H1 (cell line): ENCODE measurements around the gene TRIM14. TPM values are rescaled to one million over a fixed set of nuclear protein-coding genes. Genes with fewer than 3 reads are reported as not detected.

Source experiments
- CTCF ChIA-PET: fragments of 300-600 bp; sonication (Branson Sonifier 250); formaldehyde crosslinking; loops from one replicate; lab custom pipeline; 2021; ENCODE audit not compliant: partially characterized antibody; lab: Charles Lee
- POLR2A ChIA-PET: fragments of 300-600 bp; sonication (Branson Sonifier 250); formaldehyde crosslinking; loops from one replicate; lab custom pipeline; 2021; ENCODE audit warnings: inconsistent platforms; ENCODE audit not compliant: partially characterized antibody; lab: Charles Lee
- DNase-seq, 2 experiments: peaks; one replicate each; pipeline versions ENCODE4 v3.0.0 to v3.0.0-alpha.2; 2010 to 2022; ENCODE audit warnings: low spot score in 2 of 2, low read depth in 1 of 2, mixed read lengths in 1 of 2
- FAIRE-seq: peaks from 2 replicates; lab custom pipeline; 2011; peaks lifted over from hg19 to GRCh38; lab: Jason Lieb, UNC
- H2AFZ ChIP-seq: 2 replicates; pipeline ENCODE4 v1.8.1; 2012; ENCODE audit warnings: low read length, inconsistent platforms
- H2AK5ac ChIP-seq: 2 replicates; pipeline ENCODE4 v1.6.1; 2013; ENCODE audit warnings: low read depth, low read length
- H2BK120ac ChIP-seq: replicated peaks from 2 replicates; pipeline ENCODE3; 2013; ENCODE audit warnings: low read depth, low read length, inconsistent platforms
- H2BK12ac ChIP-seq: 2 replicates; pipeline ENCODE4 v1.6.1; 2013; ENCODE audit warnings: low read depth, low read length
- H2BK15ac ChIP-seq: 2 replicates; pipeline ENCODE4 v1.6.1; 2013; ENCODE audit warnings: low read length
- H2BK20ac ChIP-seq: 2 replicates; pipeline ENCODE4 v1.6.1; 2013; ENCODE audit warnings: low read length
- H2BK5ac ChIP-seq: 2 replicates; pipeline ENCODE4 v1.6.1; 2013; ENCODE audit warnings: low read depth, low read length
- H3K14ac ChIP-seq: 2 replicates; pipeline ENCODE4 v1.6.1; 2013; ENCODE audit warnings: inconsistent platforms; ENCODE audit not compliant: insufficient read length
- H3K18ac ChIP-seq: 2 replicates; pipeline ENCODE4 v1.6.1; 2013; ENCODE audit warnings: low read length; ENCODE audit errors: extremely low read depth
- H3K23ac ChIP-seq: 2 replicates; pipeline ENCODE4 v1.6.1; 2013; ENCODE audit warnings: inconsistent platforms; ENCODE audit not compliant: insufficient read length
- H3K23me2 ChIP-seq: 2 replicates; pipeline ENCODE4 v1.6.1; 2013; ENCODE audit warnings: low read depth, low read length
- H3K27ac ChIP-seq: 2 replicates; pipeline ENCODE4 v1.6.1; 2011; ENCODE audit warnings: low read depth, low read length, inconsistent platforms
- H3K27me3 ChIP-seq, 4 experiments: replicated peaks in 1 of 4; 1 replicate in 1 of 4; 2 replicates in 3 of 4; pipeline versions ENCODE4 v1.6.1 to v1.8.1; 2011 to 2013; ENCODE audit warnings: low read length in 3 of 4, mild to moderate bottlenecking in 3 of 4, inconsistent platforms in 2 of 4, mixed read lengths in 2 of 4, moderate library complexity in 1 of 4; ENCODE audit not compliant: control insufficient read depth in 3 of 4, insufficient read depth in 3 of 4; ENCODE audit errors: extremely low read depth in 1 of 4
- H3K36me3 ChIP-seq, 4 experiments: 2 replicates each; pipeline versions ENCODE4 v1.6.1 to v1.8.1; 2011 to 2013; ENCODE audit warnings: mild to moderate bottlenecking in 4 of 4, low read length in 3 of 4, moderate library complexity in 2 of 4, control low read depth in 1 of 4, inconsistent platforms in 1 of 4; ENCODE audit not compliant: insufficient read depth in 4 of 4, control insufficient read depth in 2 of 4
- H3K4ac ChIP-seq: replicated peaks from 2 replicates; pipeline ENCODE3; 2013; ENCODE audit warnings: low read length, low read depth, mixed read lengths, inconsistent platforms; ENCODE audit not compliant: insufficient read length
- H3K4me1 ChIP-seq, 4 experiments: replicated peaks in 1 of 4; 1 replicate in 1 of 4; 2 replicates in 3 of 4; pipeline versions ENCODE4 v1.6.1 to v1.8.1; 2011 to 2013; ENCODE audit warnings: low read length in 3 of 4, inconsistent platforms in 2 of 4, mixed read lengths in 1 of 4; ENCODE audit not compliant: insufficient read depth in 4 of 4, control insufficient read depth in 3 of 4
- H3K4me2 ChIP-seq, 2 experiments: 2 replicates each; pipeline versions ENCODE4 v1.6.1 to v1.8.1; 2011 to 2013; ENCODE audit warnings: low read depth in 2 of 2, low read length in 2 of 2, control low read depth in 1 of 2, inconsistent platforms in 1 of 2, mild to moderate bottlenecking in 1 of 2; ENCODE audit not compliant: insufficient read depth in 1 of 2
- H3K4me3 ChIP-seq, 4 experiments: fragments of 200-600, 300-600 bp in 1 of 4; sonication (generic), shearing (Covaris generic), sonication (Bioruptor Twin) in 1 of 4; 2 replicates each; pipeline versions ENCODE4 v1.5.1 to v1.8.1; 2011 to 2016; ENCODE audit warnings: low read length in 4 of 4, low read depth in 3 of 4, control low read depth in 2 of 4, inconsistent platforms in 2 of 4, mild to moderate bottlenecking in 2 of 4, mixed read lengths in 1 of 4, moderate library complexity in 1 of 4; ENCODE audit not compliant: insufficient read depth in 2 of 4; ENCODE audit errors: extremely low read depth in 1 of 4
- H3K56ac ChIP-seq: replicated peaks from 2 replicates; pipeline ENCODE3; 2013; ENCODE audit warnings: low read depth, mild to moderate bottlenecking, mixed read lengths, low read length, inconsistent platforms; ENCODE audit not compliant: insufficient read length
- H3K79me1 ChIP-seq: 2 replicates; pipeline ENCODE4 v1.6.1; 2013; ENCODE audit warnings: low read depth, low read length, control low read depth
- H3K79me2 ChIP-seq, 2 experiments: 2 replicates each; pipeline versions ENCODE4 v1.6.1 to v1.8.1; 2012 to 2013; ENCODE audit warnings: low read length in 2 of 2, mild to moderate bottlenecking in 2 of 2, inconsistent platforms in 1 of 2; ENCODE audit not compliant: insufficient read depth in 2 of 2, control insufficient read depth in 1 of 2
- H3K9ac ChIP-seq, 4 experiments: replicated peaks in 1 of 4; 1 replicate in 1 of 4; 2 replicates in 3 of 4; pipeline versions ENCODE4 v1.6.1 to v1.8.1; 2011 to 2013; ENCODE audit warnings: low read depth in 3 of 4, low read length in 3 of 4, control low read depth in 2 of 4, mild to moderate bottlenecking in 2 of 4, moderate library complexity in 2 of 4, inconsistent platforms in 1 of 4; ENCODE audit errors: extremely low read depth in 1 of 4
- H3K9me3 ChIP-seq, 2 experiments: 2 replicates each; pipeline versions ENCODE4 v1.6.1 to v1.8.1; 2012 to 2013; ENCODE audit warnings: mild to moderate bottlenecking in 2 of 2, moderate library complexity in 2 of 2, control low read depth in 1 of 2, inconsistent platforms in 1 of 2, low read depth in 1 of 2, low read length in 1 of 2, mixed read lengths in 1 of 2; ENCODE audit not compliant: insufficient read depth in 2 of 2
- H4K20me1 ChIP-seq, 2 experiments: replicated peaks in 1 of 2; 2 replicates each; pipeline versions ENCODE3 to v1.8.1; 2011 to 2013; ENCODE audit warnings: inconsistent platforms in 2 of 2, low read length in 2 of 2, mild to moderate bottlenecking in 1 of 2; ENCODE audit not compliant: insufficient read depth in 2 of 2, control insufficient read depth in 1 of 2
- H4K5ac ChIP-seq: 2 replicates; pipeline ENCODE4 v1.6.1; 2013; ENCODE audit warnings: low read length, low read depth, mixed read lengths, inconsistent platforms; ENCODE audit not compliant: insufficient read length
- H4K8ac ChIP-seq: 2 replicates; pipeline ENCODE4 v1.8.0; 2013; ENCODE audit warnings: mild to moderate bottlenecking, moderate library complexity, low read length, inconsistent platforms; ENCODE audit not compliant: insufficient read depth; ENCODE audit errors: extremely low read depth
- H4K91ac ChIP-seq: replicated peaks from 2 replicates; pipeline ENCODE3; 2013; ENCODE audit warnings: low read length, mixed read lengths, inconsistent platforms; ENCODE audit not compliant: insufficient read length
- BRCA1 ChIP-seq: IDR thresholded peaks from 2 replicates; pipeline ENCODE4 v1.6.1; 2012; ENCODE audit warnings: low read depth, low read length, improper control_type of control experiment
- CBX8 ChIP-seq: fragments of 300-800, 300-1000 bp; sonication (generic); IDR thresholded peaks from 2 replicates; pipeline ENCODE4 v1.7.1; 2016; ENCODE audit warnings: low read depth, low read length, borderline replicate concordance
- CEBPB ChIP-seq: IDR thresholded peaks from 2 replicates; pipeline ENCODE4 v1.6.1; 2012; ENCODE audit warnings: low read depth, low read length
- CHD1 ChIP-seq: IDR thresholded peaks from 2 replicates; pipeline ENCODE4 v1.6.1; 2012; ENCODE audit warnings: low read depth, low read length, improper control_type of control experiment
- EP300 ChIP-seq, 2 experiments: IDR thresholded peaks; 1 replicate in 1 of 2; 2 replicates in 1 of 2; pipeline ENCODE4 v1.6.1; 2011 to 2012; ENCODE audit warnings: low read depth in 2 of 2, low read length in 2 of 2, mild to moderate bottlenecking in 2 of 2, borderline replicate concordance in 1 of 2, inconsistent platforms in 1 of 2, moderate library complexity in 1 of 2
- GABPA ChIP-seq: IDR thresholded peaks from 2 replicates; pipeline ENCODE4 v1.6.1; 2011; ENCODE audit warnings: mild to moderate bottlenecking, low read length, moderate library complexity, borderline replicate concordance; ENCODE audit not compliant: insufficient read depth
- PHF8 ChIP-seq: fragments of 200-600 bp; sonication (generic); conservative IDR thresholded peaks from 2 replicates; pipeline ENCODE4 v1.7.1; 2012; ENCODE audit warnings: low read depth, mild to moderate bottlenecking, inconsistent platforms, low read length, moderate library complexity
- POLR2A ChIP-seq, 2 experiments: IDR thresholded peaks; 1 replicate in 1 of 2; 2 replicates in 1 of 2; pipeline ENCODE4 v1.6.1; 2011; ENCODE audit warnings: low read depth in 2 of 2, low read length in 2 of 2, mild to moderate bottlenecking in 2 of 2; ENCODE audit errors: control extremely low read depth in 1 of 2
- SRF ChIP-seq: IDR thresholded peaks from 2 replicates; pipeline ENCODE4 v1.6.1; 2011; ENCODE audit warnings: mild to moderate bottlenecking, low read depth, low read length, moderate library complexity
- TAF1 ChIP-seq: IDR thresholded peaks from 2 replicates; pipeline ENCODE4 v1.6.1; 2011; ENCODE audit warnings: mild to moderate bottlenecking, low read depth, low read length
- WGBS, 2 experiments: shearing (Covaris generic) in 1 of 2; methylation state at CpG; one replicate each; pipeline versions ENCODE4 v1.1.6 to v1.1.7; 2013 to 2015; ENCODE audit warnings: low lambda C conversion rate in 2 of 2, mixed read lengths in 2 of 2, inconsistent platforms in 1 of 2, low coverage in 1 of 2, missing lambda C conversion rate in 1 of 2; ENCODE audit not compliant: insufficient replicate concordance in 2 of 2, insufficient coverage in 1 of 2, insufficient read length in 1 of 2; ENCODE audit errors: extremely low coverage in 1 of 2, missing lambda C conversion rate in 1 of 2; 5-methylcytosine and 5-hydroxymethylcytosine counted together
- polyA plus RNA-seq, 7 experiments: library from polyadenylated mRNA; depleted of rRNA in 3 of 7; stranded (reverse) in 5 of 7; unstranded in 2 of 7; fragments of >200 nt in 5 of 7; fragments of 200-250 nt in 2 of 7; gene quantifications; 1 replicate in 5 of 7; 2 replicates in 1 of 7; 4 replicates in 1 of 7; pipeline versions ENCODE4 v1.2.1 to v1.2.3, GENCODE V29; 2011 to 2013; ENCODE audit warnings: missing spikeins in 2 of 7, mixed read lengths in 2 of 7
- total RNA-seq: library from RNA; stranded (reverse); fragmentation: NEBNext Ultra II Directional; extraction: Animal tissue kit (Norgen Biotek cat#: 25700); gene quantifications from 2 replicates; pipeline ENCODE4 v1.2.1, GENCODE V29; 2021

Gene TRIM14
- total and polyA plus RNA-seq, 2 of the 8 experiments (the other 6 are each of a cell fraction or from before 2014, with no cell fraction given): 9.2 to 19.4 TPM

GRCh38 chr9:98097836-98098235 lies 21.2 kb downstream of the TRIM14 start:
- H2BK15ac ChIP-seq: no peak overlapping the region
- no peak overlapping the region for H4K5ac ChIP-seq
- H2BK20ac ChIP-seq: no peak overlapping the region
- WGBS, 2 experiments: 86% methylated on average over 4 of the region's 4 CpGs; no CpG with 5 or more reads in 1 of the 2 experiments
- H3K9ac ChIP-seq: no peak overlapping the region
- H3K79me1 ChIP-seq: no peaks in the 10 kb centered on the region
- peaks cover 0 to 5% (median 1%) of the 10 kb centered on the region in 4 experiments; a peak in 3 of 7 replicates for H3K4me1 ChIP-seq
- H3K27ac ChIP-seq: no peak overlapping the region
- no peak overlapping the region for H3K14ac ChIP-seq
- no peak overlapping the region for H2BK5ac ChIP-seq
- no peak overlapping the region for H4K8ac ChIP-seq
- 0 out of 2 replicates have a peak, but pooled peaks cover 3% of the 10 kb centered on the region for H3K23me2 ChIP-seq
- no peak for TF ChIP-seq POLR2A (IDR thresholded peaks at IDR 0.05; ENCODE audit: control extremely low read depth in 1 of 2, low read depth in 2 of 2, low read length in 2 of 2)
- TF ChIP-seq EP300 (IDR thresholded peaks at IDR 0.05; ENCODE audit: borderline replicate concordance in 1 of 2, low read depth in 2 of 2, low read length in 2 of 2): no peak
- no peak for TF ChIP-seq BRCA1
- TF ChIP-seq GABPA: no peak
- TF ChIP-seq SRF: no peak
- TF ChIP-seq CHD1: no peak
- TF ChIP-seq CEBPB: no peak
- TF ChIP-seq CBX8: no peak
- TF ChIP-seq PHF8: no peak
- no peak for TF ChIP-seq TAF1
- TF ChIP-seq, all 59 proteins: peak for 0
- H2BK12ac ChIP-seq: no peak overlapping the region
- no peaks in the 10 kb centered on the region for H3K79me2 ChIP-seq
- ChIA-PET POLR2A (interaction anchor here (1.1 kb wide), 1 partner anchor 13 kb away, joined by 3 read pairs; no protein-coding TSS in a partner anchor), CTCF (interaction anchor here (0.8 to 1.9 kb wide), 5 partner anchors 9 to 63 kb away, joined by 3 to 6 read pairs (median 3); no protein-coding TSS in a partner anchor)
- no peak overlapping the region for H3K18ac ChIP-seq
- H3K4me2 ChIP-seq: no peak overlapping the region
- H3K9me3 ChIP-seq: no peaks in the 10 kb centered on the region
- no peak overlapping the region for H4K91ac ChIP-seq
- H4K20me1 ChIP-seq: peaks cover 0 to 2% of the 10 kb centered on the region in 2 experiments
- DNase-seq (no peak), FAIRE-seq (no peak)
- no peak overlapping the region for H3K56ac ChIP-seq
- H2AFZ ChIP-seq: no peak overlapping the region
- H2BK120ac ChIP-seq: no peak overlapping the region
- no peak overlapping the region for H3K4ac ChIP-seq
- no peak overlapping the region for H3K23ac ChIP-seq
- peaks cover 0 to 3% (median 0%) of the 10 kb centered on the region in 4 experiments; a peak in 2 of 8 replicates for H3K36me3 ChIP-seq
- H2AK5ac ChIP-seq: no peak overlapping the region
- H3K4me3 ChIP-seq: no peak overlapping the region
- no peaks in the 10 kb centered on the region for H3K27me3 ChIP-seq
